GM18526 (cell line): ENCODE measurements around the gene NEK8.

Experiments used
- POLR2A ChIP-seq: IDR thresholded peaks from 3 replicates; pipeline ENCODE4 v1.6.1; 2011; ENCODE audit not compliant: insufficient read length; ENCODE audit errors: extremely low read depth

The NEK8 gene

GRCh38 chr17:28728364-28729200, at the start of gene NEK8:
NEK8 (plus strand) TSS chr17:28728788; CDS start chr17:28728814, 26 bp downstream.
- TF ChIP-seq POLR2A: peak; percentile 70

- no peak for TF ChIP-seq POLR2A
These were observed 45.9 kb upstream of the NEK8 start for GRCh38 chr17:28682655-28683054.

- TF ChIP-seq POLR2A: no peak
These were observed 43.6 kb upstream of the NEK8 start for GRCh38 chr17:28684963-28685362.

GRCh38 chr17:28685366-28685765, 43.2 kb upstream of the NEK8 start:
- TF ChIP-seq POLR2A: no peak

- no peak for TF ChIP-seq POLR2A
These were observed 42.3 kb upstream of the NEK8 start for GRCh38 chr17:28686296-28686695.

- no peak for TF ChIP-seq POLR2A
These were observed 40.1 kb upstream of the NEK8 start for GRCh38 chr17:28688481-28688880.

- no peak for TF ChIP-seq POLR2A
These were observed 39.6 kb upstream of the NEK8 start for GRCh38 chr17:28689011-28689410.

GRCh38 chr17:28693869-28694268, 34.7 kb upstream of the NEK8 start:
- no peak for TF ChIP-seq POLR2A

GRCh38 chr17:28698253-28698941, 30.2 kb upstream of the NEK8 start:
- no peak for TF ChIP-seq POLR2A

GRCh38 chr17:28700278-28700677, 28.3 kb upstream of the NEK8 start:
- no peak for TF ChIP-seq POLR2A

GRCh38 chr17:28700830-28701492, 27.6 kb upstream of the NEK8 start:
- TF ChIP-seq POLR2A: no peak

- TF ChIP-seq POLR2A: no peak
These were observed 26.4 kb upstream of the NEK8 start for GRCh38 chr17:28702026-28702751.

GRCh38 chr17:28702752-28703150, 25.8 kb upstream of the NEK8 start:
- TF ChIP-seq POLR2A: no peak

- no peak for TF ChIP-seq POLR2A
These were observed 24.9 kb upstream of the NEK8 start for GRCh38 chr17:28703552-28704218.
